ENCODE measurements around the gene ASPHD1. TPM values are rescaled to one million over a fixed set of nuclear protein-coding genes. Genes with fewer than 3 reads are reported as not detected.

The ASPHD1 gene
- polyA plus RNA-seq, 3 donors: not detected

GRCh38 chr16:29893553-29893952 lies 6.7 kb upstream of the ASPHD1 start:
- no peak overlapping the region for H3K27ac Mint-ChIP-seq
- WGBS (ENCODE audit: insufficient coverage): 92% methylated on average over 2 of the region's 3 CpGs
- no peak for TF ChIP-seq CTCF (IDR thresholded peaks at IDR 0.05)

DNA sequence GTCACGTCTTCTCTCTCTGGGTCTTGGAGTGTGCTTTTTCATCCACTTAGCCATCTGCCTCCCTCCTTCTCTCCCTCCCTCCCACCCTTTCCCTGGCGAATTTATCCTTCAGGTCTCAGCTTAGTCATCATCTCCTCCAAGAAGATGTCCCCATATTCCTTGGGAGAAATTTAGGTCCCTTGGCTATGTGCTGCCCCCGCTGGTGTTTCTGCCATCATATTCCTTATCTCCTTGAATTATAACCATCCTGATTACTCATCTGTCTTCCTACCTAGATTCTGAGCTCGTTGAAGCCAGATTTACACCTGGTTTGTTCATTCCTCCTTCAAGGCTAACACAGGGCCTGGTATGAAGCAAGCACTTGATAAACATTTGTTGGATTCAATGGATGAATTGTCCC lies 5.9 kb upstream of the ASPHD1 start:
- Histone ChIP-seq H3K4me1 (ENCODE audit: control insufficient read depth in 1 of 2, insufficient read depth in 2 of 2, low read length in 2 of 2) (peaks cover 12 to 20% of the 10 kb centered on the region in 2 donors), H3K79me2 (ENCODE audit: insufficient read depth, low read length) (no peaks in the 10 kb centered on the region), H3K9me3 (replicated peaks in 1 of 2; ENCODE audit: control insufficient read depth in 1 of 2, insufficient read depth in 1 of 2, low read length in 2 of 2) (peaks cover 0 to 4% of the 10 kb centered on the region in 2 donors), H2AFZ (ENCODE audit: insufficient read depth, low read depth, low read length, poor library complexity, severe bottlenecking) (no peak overlapping the region), H3K36me3 (replicated peaks in 1 of 2; ENCODE audit: control insufficient read depth in 1 of 2, insufficient read depth in 2 of 2, low read length in 2 of 2) (no peaks in the 10 kb centered on the region), H4K20me1 (ENCODE audit: insufficient read depth, low read length) (no peaks in the 10 kb centered on the region), H3K4me2 (replicated peaks; ENCODE audit: extremely low read depth, low read length, poor library complexity, severe bottlenecking) (no peak overlapping the region), H3K27me3 (ENCODE audit: control insufficient read depth in 2 of 2, insufficient read depth in 2 of 2, low read length in 2 of 2) (peaks cover 10 to 22% of the 10 kb centered on the region in 2 donors), H3K27ac (ENCODE audit: low read depth in 1 of 2, low read length in 2 of 2) (no peak overlapping the region), H3K9ac (ENCODE audit: insufficient read depth, low read length, poor library complexity, severe bottlenecking) (no peak overlapping the region), H3K4me3 (replicated peaks in 1 of 3; ENCODE audit: low read depth in 2 of 3, low read length in 3 of 3) (no peak overlapping the region)
- H3K4me1 Mint-ChIP-seq: peaks cover 12% of the 10 kb centered on the region
- H3K4me3 Mint-ChIP-seq: no peak overlapping the region
- intact Hi-C loops (cut with micrococcal nuclease): no loop called here
- peaks cover 0 to 5% (median 2%) of the 10 kb centered on the region in 7 donors for H3K9me3 Mint-ChIP-seq
- no peak overlapping the region for H3K27ac Mint-ChIP-seq
- DNase-seq: no peak
- H3K27me3 Mint-ChIP-seq (ENCODE audit: low read depth in 3 of 3): peaks cover 23 to 29% (median 26%) of the 10 kb centered on the region in 3 donors
- H3K36me3 Mint-ChIP-seq: no peaks in the 10 kb centered on the region
- TF ChIP-seq CTCF (IDR thresholded peaks at IDR 0.05): no peak
- 95% methylated on average over 3 of the region's 4 CpGs for WGBS (ENCODE audit: insufficient coverage)

More at GRCh38 chr16:29893553-29893952, 6.7 kb upstream of the ASPHD1 start:
- H2AFZ ChIP-seq (ENCODE audit: insufficient read depth, low read depth, low read length, poor library complexity, severe bottlenecking): no peak overlapping the region
- no peak overlapping the region for H3K4me3 Mint-ChIP-seq
- H4K20me1 ChIP-seq (ENCODE audit: insufficient read depth, low read length): no peaks in the 10 kb centered on the region
- peaks cover 0 to 4% of the 10 kb centered on the region in 2 donors for H3K9me3 ChIP-seq (replicated peaks in 1 of 2; ENCODE audit: control insufficient read depth in 1 of 2, insufficient read depth in 1 of 2, low read length in 2 of 2)
- no peak for DNase-seq
- H3K36me3 Mint-ChIP-seq: no peaks in the 10 kb centered on the region
- H3K27ac ChIP-seq (ENCODE audit: low read depth in 1 of 2, low read length in 2 of 2): no peak overlapping the region
- H3K4me1 ChIP-seq (ENCODE audit: control insufficient read depth in 1 of 2, insufficient read depth in 2 of 2, low read length in 2 of 2): peaks cover 12 to 16% of the 10 kb centered on the region in 2 donors
- peaks cover 0 to 4% (median 0%) of the 10 kb centered on the region in 7 donors for H3K9me3 Mint-ChIP-seq
- no peaks in the 10 kb centered on the region for H3K36me3 ChIP-seq (replicated peaks in 1 of 2; ENCODE audit: control insufficient read depth in 1 of 2, insufficient read depth in 2 of 2, low read length in 2 of 2)
- H3K4me2 ChIP-seq (replicated peaks; ENCODE audit: extremely low read depth, low read length, poor library complexity, severe bottlenecking): no peak overlapping the region
- intact Hi-C loops (cut with micrococcal nuclease): no loop called here
- no peak overlapping the region for H3K9ac ChIP-seq (ENCODE audit: insufficient read depth, low read length, poor library complexity, severe bottlenecking)
- H3K27me3 ChIP-seq (ENCODE audit: control insufficient read depth in 2 of 2, insufficient read depth in 2 of 2, low read length in 2 of 2): peaks cover 2 to 14% of the 10 kb centered on the region in 2 donors
- H3K4me3 ChIP-seq (replicated peaks in 1 of 3; ENCODE audit: low read depth in 2 of 3, low read length in 3 of 3): no peak overlapping the region
- peaks cover 15 to 21% (median 18%) of the 10 kb centered on the region in 3 donors for H3K27me3 Mint-ChIP-seq (ENCODE audit: low read depth in 3 of 3)
- H3K79me2 ChIP-seq (ENCODE audit: insufficient read depth, low read length): no peaks in the 10 kb centered on the region
- peaks cover 12% of the 10 kb centered on the region for H3K4me1 Mint-ChIP-seq

Data from CD14-positive monocyte (primary cell).